Stimulated activated CD4-positive, alpha-beta T cell treated with anti-CD3 and anti-CD28 coated beads, Interleukin-4, amount 100 ng/mL, for 1 hour (primary cell): ENCODE results near the gene CLASP1.

ENCODE experiments used
- DNase-seq: peaks from one replicate; pipeline ENCODE4 v3.0.0-alpha.2; 2020

Gene CLASP1

GRCh38 chr2:121536347-121536746 is 112.9 kb downstream of the CLASP1 start:
- no peak for DNase-seq

GRCh38 chr2:121534007-121534406 is 115.3 kb downstream of the CLASP1 start:
- no peak for DNase-seq

GRCh38 chr2:121532894-121533293 is 116.4 kb downstream of the CLASP1 start:
- DNase-seq: no peak

- no peak for DNase-seq
Measured at GRCh38 chr2:121532347-121532766, 116.9 kb downstream of the CLASP1 start.

- peak; percentile 85 for DNase-seq
Measured at GRCh38 chr2:121530212-121530705, 119.0 kb downstream of the CLASP1 start.

GRCh38 chr2:121529439-121530211 is 119.6 kb downstream of the CLASP1 start:
- DNase-seq: no peak

- peak; percentile 35 for DNase-seq
Measured at GRCh38 chr2:121527009-121527682, 122.1 kb downstream of the CLASP1 start.

GRCh38 chr2:121524685-121525425 is 124.4 kb downstream of the CLASP1 start:
- DNase-seq: no peak

GRCh38 chr2:121521359-121521758 is 127.9 kb downstream of the CLASP1 start:
- DNase-seq: no peak

GRCh38 chr2:121520641-121520994 is 128.6 kb downstream of the CLASP1 start:
- DNase-seq: no peak

- DNase-seq: no peak
Measured at GRCh38 chr2:121519732-121520640, 129.3 kb downstream of the CLASP1 start.

- DNase-seq: no peak
Measured at GRCh38 chr2:121519153-121519552, 130.1 kb downstream of the CLASP1 start.

GRCh38 chr2:121513597-121514333 is 135.5 kb downstream of the CLASP1 start:
- DNase-seq: no peak

GRCh38 chr2:121510857-121511256 is 138.4 kb downstream of the CLASP1 start:
- DNase-seq: no peak

GRCh38 chr2:121506621-121507020 is 142.6 kb downstream of the CLASP1 start:
- no peak for DNase-seq

- DNase-seq: no peak
Measured at GRCh38 chr2:121505986-121506586, 143.2 kb downstream of the CLASP1 start.

- DNase-seq: no peak
Measured at GRCh38 chr2:121505005-121505404, 144.3 kb downstream of the CLASP1 start.

- no peak for DNase-seq
Measured at GRCh38 chr2:121504316-121504715, 144.9 kb downstream of the CLASP1 start.

- DNase-seq: no peak
Measured at GRCh38 chr2:121502781-121503180, 146.5 kb downstream of the CLASP1 start.

- no peak for DNase-seq
Measured at GRCh38 chr2:121502246-121502645, 147.0 kb downstream of the CLASP1 start.

- no peak for DNase-seq
Measured at GRCh38 chr2:121501554-121501953, 147.7 kb downstream of the CLASP1 start.
